RCC 7860 (cell line): ENCODE results near the gene GRIFIN.

ENCODE experiments used
- DNase-seq: peaks from one replicate; pipeline ENCODE4 v3.0.0-alpha.2; 2015; ENCODE audit warnings: low spot score
- FAIRE-seq: peaks from 2 replicates; lab custom pipeline; 2012; peaks lifted over from hg19 to GRCh38; lab: Jason Lieb, UNC

GRIFIN gene

GRCh38 chr7:2437136-2437535, 39.1 kb downstream of the GRIFIN start:
- no peak for DNase-seq
- FAIRE-seq = no peak

GRCh38 chr7:2436341-2437104, 39.7 kb downstream of the GRIFIN start:
- no peak for FAIRE-seq

GRCh38 chr7:2435146-2435545, 41.1 kb downstream of the GRIFIN start:
- DNase-seq (no peak), FAIRE-seq (no peak)

More at GRCh38 chr7:2436341-2437104, 39.7 kb downstream of the GRIFIN start:
- DNase-seq = no peak

GRCh38 chr7:2433713-2434550, 42.3 kb downstream of the GRIFIN start:
- FAIRE-seq (no peak), DNase-seq (no peak)

- FAIRE-seq (no peak), DNase-seq (no peak)
These were observed 43.1 kb downstream of the GRIFIN start for GRCh38 chr7:2432910-2433712.

GRCh38 chr7:2431260-2431867, 44.8 kb downstream of the GRIFIN start:
- no peak for FAIRE-seq

GRCh38 chr7:2425749-2426148, 50.4 kb downstream of the GRIFIN start:
- no peak for FAIRE-seq
- no peak for DNase-seq

More at GRCh38 chr7:2431260-2431867, 44.8 kb downstream of the GRIFIN start:
- no peak for DNase-seq
